ENCODE measurements around the gene SART3. TPM values are rescaled to one million over a fixed set of nuclear protein-coding genes. Genes with fewer than 3 reads are reported as not detected.

Gene SART3
- total and polyA plus RNA-seq, 2 of the 13 experiments (the other 11 are each of a cell fraction or from before 2014, with no cell fraction given), result 16.1 to 69.9 TPM

- TF ChIP-seq NFKBIZ (CRISPR knock-in tag; IDR thresholded peaks at IDR 0.05), result no peak
- no peak for TF ChIP-seq SMAD3 (CRISPR knock-in tag; IDR thresholded peaks at IDR 0.05)
- TF ChIP-seq EEA1 (CRISPR knock-in tag; IDR thresholded peaks at IDR 0.05; ENCODE audit: borderline replicate concordance), result no peak
- no peak for TF ChIP-seq TSC22D2 (CRISPR knock-in tag; IDR thresholded peaks at IDR 0.05; ENCODE audit: borderline replicate concordance)
- TF ChIP-seq, protein P1, sequence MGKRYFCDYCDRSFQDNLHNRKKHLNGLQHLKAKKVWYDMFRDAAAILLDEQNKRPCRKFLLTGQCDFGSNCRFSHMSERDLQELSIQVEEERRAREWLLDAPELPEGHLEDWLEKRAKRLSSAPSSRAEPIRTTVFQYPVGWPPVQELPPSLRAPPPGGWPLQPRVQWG (CRISPR knock-in tag; IDR thresholded peaks at IDR 0.05; ENCODE audit: borderline replicate concordance, low read depth), result no peak
These were observed 24.9 kb upstream of the SART3 start (continued) for GRCh38 chr12:108585864-108586263.

DNA sequence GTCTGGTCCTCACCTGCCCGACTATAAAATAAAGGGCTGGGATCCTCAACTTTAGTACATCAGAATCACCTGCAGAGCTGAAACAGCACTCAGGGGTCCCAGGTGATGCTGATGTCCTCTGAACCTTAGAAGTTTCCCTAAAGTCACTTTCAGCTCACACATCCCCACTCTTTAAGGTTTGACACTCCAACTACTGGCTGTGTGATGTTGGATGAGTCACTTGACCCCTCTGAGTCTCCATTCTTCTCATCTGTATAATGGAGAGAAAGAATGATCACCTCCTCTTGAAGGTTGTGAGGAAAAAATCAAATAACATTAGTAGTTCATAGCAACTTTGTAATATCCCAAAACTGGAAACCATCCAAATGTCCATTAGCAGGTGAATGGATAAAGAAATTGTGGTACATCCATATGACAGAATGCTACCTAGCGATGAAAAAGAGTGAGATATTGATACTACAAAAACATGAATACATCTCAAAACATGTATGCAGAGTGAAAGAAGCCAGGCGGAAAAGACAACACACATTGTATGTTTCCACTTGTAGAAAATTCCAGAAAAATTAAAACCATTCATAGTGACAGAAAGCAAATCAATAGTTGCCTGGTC lies 23.6 kb upstream of the SART3 start:
- in situ Hi-C loops (cut with HindIII; ENCODE audit: extremely low pct_ligation_motif_present, low pct_unique_long_range_greater_than_20kb), result no loop called here
- BruUV-seq (replicated peaks), result no TSS peak
- no peaks in the 10 kb centered on the region for H3K36me3 ChIP-seq (replicated peaks in 1 of 2; ENCODE audit: control insufficient read depth in 1 of 2, insufficient read depth in 2 of 2, low read length in 2 of 2)
- H3K27ac ChIP-seq (ENCODE audit: extremely low read length, insufficient read depth, low read length), result no peak overlapping the region
- peaks cover 6 to 22% of the 10 kb centered on the region in 2 experiments; a peak in 4 of 5 replicates for H3K27me3 ChIP-seq (ENCODE audit: control insufficient read depth in 1 of 2, insufficient read depth in 2 of 2, low read length in 2 of 2)
- no peaks in the 10 kb centered on the region for H4K20me1 ChIP-seq (ENCODE audit: insufficient read depth, low read length)
- ChIA-PET CTCF (ENCODE audit: low intra/inter-chr PET ratio, low total read pairs) (no interaction called here), POLR2A (no interaction called here)
- intact Hi-C loops (cut with micrococcal nuclease; ENCODE audit: unreplicated experiment), result no loop called here
- no peak for FAIRE-seq
- H3K9me3 ChIP-seq (ENCODE audit: low read length), result no peaks in the 10 kb centered on the region
- H3K4me1 ChIP-seq (ENCODE audit: insufficient read depth, low read length), result no peaks in the 10 kb centered on the region
- no peak for TF ChIP-seq ZNF121 (CRISPR knock-in tag; IDR thresholded peaks at IDR 0.05)
- no peak for TF ChIP-seq ARID4A (CRISPR knock-in tag; IDR thresholded peaks at IDR 0.05; ENCODE audit: borderline replicate concordance)
- TF ChIP-seq, protein P1 (CRISPR knock-in tag; IDR thresholded peaks at IDR 0.05; ENCODE audit: borderline replicate concordance, low read depth), result no peak
- no peak for TF ChIP-seq GATA4 (IDR thresholded peaks at IDR 0.05; ENCODE audit: borderline replicate concordance, low read depth)
- TF ChIP-seq, protein P2, sequence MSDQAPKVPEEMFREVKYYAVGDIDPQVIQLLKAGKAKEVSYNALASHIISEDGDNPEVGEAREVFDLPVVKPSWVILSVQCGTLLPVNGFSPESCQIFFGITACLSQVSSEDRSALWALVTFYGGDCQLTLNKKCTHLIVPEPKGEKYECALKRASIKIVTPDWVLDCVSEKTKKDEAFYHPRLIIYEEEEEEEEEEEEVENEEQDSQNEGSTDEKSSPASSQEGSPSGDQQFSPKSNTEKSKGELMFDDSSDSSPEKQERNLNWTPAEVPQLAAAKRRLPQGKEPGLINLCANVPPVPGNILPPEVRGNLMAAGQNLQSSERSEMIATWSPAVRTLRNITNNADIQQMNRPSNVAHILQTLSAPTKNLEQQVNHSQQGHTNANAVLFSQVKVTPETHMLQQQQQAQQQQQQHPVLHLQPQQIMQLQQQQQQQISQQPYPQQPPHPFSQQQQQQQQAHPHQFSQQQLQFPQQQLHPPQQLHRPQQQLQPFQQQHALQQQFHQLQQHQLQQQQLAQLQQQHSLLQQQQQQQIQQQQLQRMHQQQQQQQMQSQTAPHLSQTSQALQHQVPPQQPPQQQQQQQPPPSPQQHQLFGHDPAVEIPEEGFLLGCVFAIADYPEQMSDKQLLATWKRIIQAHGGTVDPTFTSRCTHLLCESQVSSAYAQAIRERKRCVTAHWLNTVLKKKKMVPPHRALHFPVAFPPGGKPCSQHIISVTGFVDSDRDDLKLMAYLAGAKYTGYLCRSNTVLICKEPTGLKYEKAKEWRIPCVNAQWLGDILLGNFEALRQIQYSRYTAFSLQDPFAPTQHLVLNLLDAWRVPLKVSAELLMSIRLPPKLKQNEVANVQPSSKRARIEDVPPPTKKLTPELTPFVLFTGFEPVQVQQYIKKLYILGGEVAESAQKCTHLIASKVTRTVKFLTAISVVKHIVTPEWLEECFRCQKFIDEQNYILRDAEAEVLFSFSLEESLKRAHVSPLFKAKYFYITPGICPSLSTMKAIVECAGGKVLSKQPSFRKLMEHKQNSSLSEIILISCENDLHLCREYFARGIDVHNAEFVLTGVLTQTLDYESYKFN (CRISPR knock-in tag; conservative IDR thresholded peaks at IDR 0.05), result no peak
- no peak for TF ChIP-seq SATB2 (CRISPR knock-in tag; IDR thresholded peaks at IDR 0.05)
- TF ChIP-seq SMAD1 (CRISPR knock-in tag; IDR thresholded peaks at IDR 0.05; ENCODE audit: borderline replicate concordance, low read depth), result no peak
- no peak for TF ChIP-seq ARNT (IDR thresholded peaks at IDR 0.05)
- TF ChIP-seq NONO (IDR thresholded peaks at IDR 0.05), result no peak
- no peak for TF ChIP-seq NONO (CRISPR knock-in tag; conservative IDR thresholded peaks at IDR 0.05)
- no peak for TF ChIP-seq HDAC6 (IDR thresholded peaks at IDR 0.05; ENCODE audit: low read depth, low read length)
- no peaks in the 10 kb centered on the region for H3K79me2 ChIP-seq (ENCODE audit: insufficient read depth, low read length)
- no peak for DNase-seq (ENCODE audit: low spot score)
- no peak for ATAC-seq
- no peak overlapping the region for H3K4me3 ChIP-seq (replicated peaks in 1 of 3; ENCODE audit: insufficient read depth in 1 of 3, low read depth in 2 of 3, low read length in 3 of 3)
- 28% methylated on average over 3 of the region's 3 CpGs for WGBS (ENCODE audit: low lambda C conversion rate)
- H3K4me2 ChIP-seq (ENCODE audit: low read depth, low read length), result no peak overlapping the region
- no peak overlapping the region for H3K9ac ChIP-seq (ENCODE audit: insufficient read depth, low read depth, low read length)
- H2AFZ ChIP-seq (ENCODE audit: low read length), result no peak overlapping the region

Measured in HepG2 (cell line).